ENCODE data around the gene ABCG1. TPM values are rescaled to one million over a fixed set of nuclear protein-coding genes. Genes with fewer than 3 reads are reported as not detected.

The ABCG1 gene
- polyA plus RNA-seq, 2 of the 4 experiments (the other 2 are of a cell fraction), result 2.3 to 5.1 TPM

- TF ChIP-seq PHF8 (IDR thresholded peaks at IDR 0.05; ENCODE audit: borderline replicate concordance, low read depth), result no peak
These were observed 81.2 kb downstream of the ABCG1 start (continued) for GRCh38 chr21:42300045-42300583.

- TF ChIP-seq SMC3 (IDR thresholded peaks at IDR 0.05), result no peak
These were observed 82.0 kb downstream of the ABCG1 start for GRCh38 chr21:42300956-42301355.

GRCh38 chr21:42301371-42302075, 82.6 kb downstream of the ABCG1 start:
- POLR2A ChIA-PET, result no interaction called here
- ATAC-seq, result no peak

More at GRCh38 chr21:42300956-42301355, 82.0 kb downstream of the ABCG1 start:
- ATAC-seq (no peak), FAIRE-seq (no peak), DNase-seq (ENCODE audit: low read depth in 1 of 2, low spot score in 1 of 2) (no peak)
- 26% methylated on average over 4 of the region's 9 CpGs for WGBS (ENCODE audit: missing lambda C conversion rate)
- Histone ChIP-seq H3K4me3 (no peak overlapping the region), H3K9me3 (no peaks in the 10 kb centered on the region), H3K4me1 (no peaks in the 10 kb centered on the region), H3K4me2 (no peak overlapping the region), H3K27ac (no peak overlapping the region)
- ChIA-PET POLR2A (no interaction called here), CTCF (interaction anchor here (1.4 to 3.8 kb wide), 2 partner anchors 9 to 81 kb away, joined by 3 to 15 read pairs; no protein-coding TSS in a partner anchor)

GRCh38 chr21:42302076-42302650, 83.2 kb downstream of the ABCG1 start:
- ChIA-PET CTCF (interaction anchor here (1.4 to 3.8 kb wide), 3 partner anchors 8 to 157 kb away, joined by 3 to 15 read pairs (median 3); no protein-coding TSS in a partner anchor), POLR2A (no interaction called here)
- ATAC-seq (no peak), DNase-seq (ENCODE audit: low read depth in 1 of 2, low spot score in 1 of 2) (no peak), FAIRE-seq (no peak)
- no peak overlapping the region for H3K4me3 ChIP-seq
- H3K9me3 ChIP-seq, result no peaks in the 10 kb centered on the region
- TF ChIP-seq REST (IDR thresholded peaks at IDR 0.05) (no peak), MAX (IDR thresholded peaks at IDR 0.05) (no peak), ESRRA (IDR thresholded peaks at IDR 0.05; ENCODE audit: borderline replicate concordance, low read length) (no peak), JUNB (IDR thresholded peaks at IDR 0.05) (no peak)
- no peak overlapping the region for H3K4me2 ChIP-seq
- no peak overlapping the region for H3K27ac ChIP-seq
- WGBS (ENCODE audit: missing lambda C conversion rate), result 62% methylated on average over 10 of the region's 12 CpGs
- no peaks in the 10 kb centered on the region for H3K4me1 ChIP-seq

More at GRCh38 chr21:42301371-42302075, 82.6 kb downstream of the ABCG1 start:
- Histone ChIP-seq H3K4me1 (no peaks in the 10 kb centered on the region), H3K4me3 (no peak overlapping the region), H3K4me2 (no peak overlapping the region), H3K27ac (no peak overlapping the region), H3K9me3 (no peaks in the 10 kb centered on the region)
- no peak for FAIRE-seq
- DNase-seq (ENCODE audit: low read depth in 1 of 2, low spot score in 1 of 2), result no peak
- TF ChIP-seq ATOH8 (CRISPR knock-in tag; IDR thresholded peaks at IDR 0.05; ENCODE audit: low read depth) (no peak), JUNB (IDR thresholded peaks at IDR 0.05) (no peak), ZSCAN20 (CRISPR knock-in tag; IDR thresholded peaks at IDR 0.05) (no peak), MYC (IDR thresholded peaks at IDR 0.05; ENCODE audit: borderline replicate concordance, low read length) (no peak), HOXB13 (CRISPR knock-in tag; IDR thresholded peaks at IDR 0.05; ENCODE audit: low read depth) (no peak), EHMT2 (IDR thresholded peaks at IDR 0.05; ENCODE audit: low read depth) (no peak), BCL3 (IDR thresholded peaks at IDR 0.05) (no peak), MAX (IDR thresholded peaks at IDR 0.05) (no peak), ESRRA (IDR thresholded peaks at IDR 0.05; ENCODE audit: borderline replicate concordance, low read length) (no peak), E2F6 (IDR thresholded peaks at IDR 0.05; ENCODE audit: borderline replicate concordance, low read depth) (no peak), HOXB5 (CRISPR knock-in tag; IDR thresholded peaks at IDR 0.05) (no peak), FOSB (CRISPR knock-in tag; IDR thresholded peaks at IDR 0.05) (no peak), POLR2A (IDR thresholded peaks at IDR 0.05; ENCODE audit: low read length) (no peak)
- WGBS (ENCODE audit: missing lambda C conversion rate), result 68% methylated on average over 15 of the region's 20 CpGs
- CTCF ChIA-PET, result interaction anchor here (1.4 to 3.8 kb wide), 3 partner anchors 8 to 156 kb away, joined by 3 to 15 read pairs (median 3); no protein-coding TSS in a partner anchor
